Ovary (tissue), 3 donors: ENCODE results near the gene KRT37.

Experiments used
- EP300 ChIP-seq: sonication (generic); formaldehyde crosslinking; IDR thresholded peaks from one replicate; pipeline ENCODE4 v1.6.1; 2017; ENCODE audit warnings: antibody characterized with exemption
- TF ChIP-seq, protein P1 (sequence below), 3 donors: fragments of 450-650 bp in 2 of 3; fragments of 200-600 bp in 1 of 3; IDR thresholded peaks; one replicate each; pipeline versions ENCODE4 v1.5.1 to v1.8.0; 2016 to 2022; ENCODE audit warnings: antibody characterized with exemption in 3 of 3, mild to moderate bottlenecking in 1 of 3
- donor health status: DM: no; HTN: no; CAD: no.

- TF ChIP-seq EP300 = no peak
- TF ChIP-seq, protein P1, sequence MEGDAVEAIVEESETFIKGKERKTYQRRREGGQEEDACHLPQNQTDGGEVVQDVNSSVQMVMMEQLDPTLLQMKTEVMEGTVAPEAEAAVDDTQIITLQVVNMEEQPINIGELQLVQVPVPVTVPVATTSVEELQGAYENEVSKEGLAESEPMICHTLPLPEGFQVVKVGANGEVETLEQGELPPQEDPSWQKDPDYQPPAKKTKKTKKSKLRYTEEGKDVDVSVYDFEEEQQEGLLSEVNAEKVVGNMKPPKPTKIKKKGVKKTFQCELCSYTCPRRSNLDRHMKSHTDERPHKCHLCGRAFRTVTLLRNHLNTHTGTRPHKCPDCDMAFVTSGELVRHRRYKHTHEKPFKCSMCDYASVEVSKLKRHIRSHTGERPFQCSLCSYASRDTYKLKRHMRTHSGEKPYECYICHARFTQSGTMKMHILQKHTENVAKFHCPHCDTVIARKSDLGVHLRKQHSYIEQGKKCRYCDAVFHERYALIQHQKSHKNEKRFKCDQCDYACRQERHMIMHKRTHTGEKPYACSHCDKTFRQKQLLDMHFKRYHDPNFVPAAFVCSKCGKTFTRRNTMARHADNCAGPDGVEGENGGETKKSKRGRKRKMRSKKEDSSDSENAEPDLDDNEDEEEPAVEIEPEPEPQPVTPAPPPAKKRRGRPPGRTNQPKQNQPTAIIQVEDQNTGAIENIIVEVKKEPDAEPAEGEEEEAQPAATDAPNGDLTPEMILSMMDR (IDR thresholded peaks at IDR 0.05) = no peak
These were observed 20.2 kb downstream of the KRT37 start for GRCh38 chr17:41404024-41404671.
